H9 (cell line): ENCODE data around the gene MYRF. TPM values are rescaled to one million over a fixed set of nuclear protein-coding genes. Genes with fewer than 3 reads are reported as not detected.

Experiments used
- DNase-seq: peaks from one replicate; pipeline ENCODE4 v3.0.0-alpha.2; 2017
- H2AFZ ChIP-seq: one replicate; pipeline ENCODE4 v1.6.1; 2013; ENCODE audit warnings: mild to moderate bottlenecking, low read length, control low read depth, moderate library complexity
- H2AK5ac ChIP-seq: 2 replicates; pipeline ENCODE4 v1.6.1; 2013; ENCODE audit warnings: low read length, control low read depth, mixed read lengths; ENCODE audit not compliant: insufficient read length
- H2BK120ac ChIP-seq: one replicate; pipeline ENCODE4 v1.6.1; 2013; ENCODE audit warnings: low read depth, mild to moderate bottlenecking, low read length, control low read depth, inconsistent platforms; ENCODE audit not compliant: poor library complexity, severe bottlenecking
- H2BK12ac ChIP-seq: 2 replicates; pipeline ENCODE4 v1.6.1; 2013; ENCODE audit warnings: low read length, control low read depth, mixed read lengths, low read depth; ENCODE audit not compliant: insufficient read length
- H2BK15ac ChIP-seq: 2 replicates; pipeline ENCODE4 v1.6.1; 2013; ENCODE audit warnings: low read depth, low read length, control low read depth
- H2BK20ac ChIP-seq: one replicate; pipeline ENCODE4 v1.6.1; 2013; ENCODE audit warnings: low read depth, mild to moderate bottlenecking, low read length, control low read depth, inconsistent platforms; ENCODE audit not compliant: poor library complexity, severe bottlenecking
- H2BK5ac ChIP-seq: 2 replicates; pipeline ENCODE4 v1.6.1; 2013; ENCODE audit warnings: low read length, control low read depth, mixed read lengths; ENCODE audit not compliant: insufficient read length
- H3K14ac ChIP-seq: 2 replicates; pipeline ENCODE4 v1.6.1; 2013; ENCODE audit warnings: low read length, control low read depth; ENCODE audit not compliant: insufficient read depth
- H3K18ac ChIP-seq: 2 replicates; pipeline ENCODE4 v1.6.1; 2013; ENCODE audit warnings: low read depth, mild to moderate bottlenecking, mixed read lengths, low read length, control low read depth; ENCODE audit not compliant: insufficient read length
- H3K23ac ChIP-seq: 2 replicates; pipeline ENCODE4 v1.6.1; 2013; ENCODE audit warnings: low read length, control low read depth, mixed read lengths, low read depth; ENCODE audit not compliant: insufficient read length
- H3K23me2 ChIP-seq: 2 replicates; pipeline ENCODE4 v1.6.1; 2013; ENCODE audit warnings: low read depth, mild to moderate bottlenecking, mixed read lengths, low read length, control low read depth; ENCODE audit not compliant: insufficient read length, poor library complexity, severe bottlenecking
- H3K27ac ChIP-seq: 2 replicates; pipeline ENCODE4 v1.5.1; 2013; ENCODE audit warnings: low read length, control low read depth, mixed read lengths, low read depth; ENCODE audit not compliant: insufficient read length
- H3K27me3 ChIP-seq: 2 replicates; pipeline ENCODE4 v1.6.1; 2013; ENCODE audit warnings: low read length, control low read depth, inconsistent platforms; ENCODE audit not compliant: insufficient read depth
- H3K4ac ChIP-seq: 2 replicates; pipeline ENCODE4 v1.6.1; 2013; ENCODE audit warnings: low read depth, mild to moderate bottlenecking, control low read depth, inconsistent platforms, low read length, moderate library complexity
- H3K4me1 ChIP-seq: 2 replicates; pipeline ENCODE4 v1.6.1; 2013; ENCODE audit warnings: low read length, control low read depth, inconsistent platforms; ENCODE audit not compliant: insufficient read depth
- H3K4me2 ChIP-seq: 2 replicates; pipeline ENCODE4 v1.6.1; 2013; ENCODE audit warnings: low read length, control low read depth, mixed read lengths; ENCODE audit not compliant: insufficient read length, insufficient read depth
- H3K56ac ChIP-seq: 2 replicates; pipeline ENCODE4 v1.6.1; 2013; ENCODE audit warnings: low read depth, mild to moderate bottlenecking, mixed read lengths, low read length, control low read depth; ENCODE audit not compliant: insufficient read length
- H3K79me1 ChIP-seq: 2 replicates; pipeline ENCODE4 v1.6.1; 2013; ENCODE audit warnings: low read depth, mild to moderate bottlenecking, moderate library complexity, low read length, control low read depth, inconsistent platforms; ENCODE audit not compliant: insufficient read depth, poor library complexity, severe bottlenecking
- H3K79me2 ChIP-seq: 2 replicates; pipeline ENCODE4 v1.6.1; 2013; ENCODE audit warnings: low read length, control low read depth, inconsistent platforms; ENCODE audit not compliant: insufficient read depth
- H3K9ac ChIP-seq: 2 replicates; pipeline ENCODE4 v1.6.1; 2013; ENCODE audit warnings: low read length, control low read depth, mixed read lengths; ENCODE audit not compliant: insufficient read length; ENCODE audit errors: extremely low read depth
- H3K9me3 ChIP-seq: one replicate; pipeline ENCODE4 v1.6.1; 2013; ENCODE audit warnings: low read depth, low read length, inconsistent platforms; ENCODE audit not compliant: control insufficient read depth
- H3T11ph ChIP-seq: one replicate; pipeline ENCODE4 v1.6.1; 2013; ENCODE audit warnings: mild to moderate bottlenecking, low read length, control low read depth, inconsistent platforms
- H4K20me1 ChIP-seq: one replicate; pipeline ENCODE4 v1.6.1; 2013; ENCODE audit not compliant: control insufficient read depth, insufficient read length, insufficient read depth
- H4K5ac ChIP-seq: 2 replicates; pipeline ENCODE4 v1.6.1; 2013; ENCODE audit warnings: low read depth, mild to moderate bottlenecking, mixed read lengths, low read length, control low read depth; ENCODE audit not compliant: insufficient read length
- H4K8ac ChIP-seq: replicated peaks from 2 replicates; pipeline ENCODE4 v1.6.1; 2013; ENCODE audit warnings: low read length, control low read depth, mixed read lengths, low read depth; ENCODE audit not compliant: insufficient read length
- H4K91ac ChIP-seq: 2 replicates; pipeline ENCODE4 v1.6.1; 2013; ENCODE audit warnings: low read depth, mild to moderate bottlenecking, moderate library complexity, mixed read lengths, low read length, control low read depth; ENCODE audit not compliant: insufficient read length
- H3K27ac Mint-ChIP-seq, 3 experiments: 2 replicates in 2 of 3; 3 replicates in 1 of 3; pipeline ENCODE4 v1.8.0; 2020 to 2021; ENCODE audit warnings: mixed read lengths in 3 of 3, mild to moderate bottlenecking in 1 of 3, moderate library complexity in 1 of 3
- H3K27me3 Mint-ChIP-seq: 2 replicates; pipeline ENCODE4 v1.8.0; 2021; ENCODE audit warnings: low read depth, mild to moderate bottlenecking, moderate library complexity, mixed read lengths
- H3K36me3 Mint-ChIP-seq, 3 experiments: 2 replicates in 2 of 3; 3 replicates in 1 of 3; pipeline ENCODE4 v1.8.0; 2020 to 2021; ENCODE audit warnings: low read depth in 3 of 3, mixed read lengths in 3 of 3; ENCODE audit not compliant: insufficient read depth in 1 of 3
- H3K4me1 Mint-ChIP-seq, 2 experiments: 2 replicates each; pipeline ENCODE4 v1.8.0; 2020; ENCODE audit warnings: mixed read lengths in 2 of 2
- H3K4me3 Mint-ChIP-seq, 2 experiments: 2 replicates in 1 of 2; 3 replicates in 1 of 2; pipeline ENCODE4 v1.8.0; 2020 to 2021; ENCODE audit warnings: mild to moderate bottlenecking in 2 of 2, mixed read lengths in 2 of 2, moderate library complexity in 1 of 2
- H3K9me3 Mint-ChIP-seq, 2 experiments: 2 replicates in 1 of 2; 3 replicates in 1 of 2; pipeline ENCODE4 v1.8.0; 2020; ENCODE audit warnings: mild to moderate bottlenecking in 2 of 2, mixed read lengths in 2 of 2, moderate library complexity in 1 of 2
- CTCF ChIP-seq: fragments of 200-600 bp; sonication (generic); conservative IDR thresholded peaks from 3 replicates; pipeline ENCODE4 v1.8.0; 2021; ENCODE audit warnings: antibody characterized with exemption, mild to moderate bottlenecking
- WGBS: extraction: QIAGEN DNeasy Blood & Tissue Kit; methylation state at CpG from one replicate; pipeline ENCODE4 v1.1.7; 2013; ENCODE audit warnings: missing lambda C conversion rate, low lambda C conversion rate, mixed read lengths; ENCODE audit not compliant: insufficient read length; ENCODE audit errors: extremely low coverage; 5-methylcytosine and 5-hydroxymethylcytosine counted together
- total RNA-seq: library from RNA; stranded (reverse); gene quantifications from 2 replicates; pipeline ENCODE4 v1.2.1, GENCODE V29; 2021

MYRF gene
- total RNA-seq, 1 experiment from 2014 or later = 13.9 TPM

GRCh38 chr11:61792310-61793082 is 40.1 kb downstream of the MYRF start, which contains the start of the genes FEN1 and TMEM258:
Gene FEN1 (plus strand): TSS chr11:61792911. CDS start chr11:61795362, 2,451 bp downstream.
Gene TMEM258 (minus strand): TSS chr11:61792599. CDS start chr11:61792558, 41 bp downstream.
- WGBS = no CpG with 5 or more reads among the region's 61 CpGs
- Mint-ChIP-seq H3K27me3 (no peaks in the 10 kb centered on the region; the same call in 1 of the 2 replicates), H3K36me3 (peaks cover 34 to 67% (median 63%) of the 10 kb centered on the region in 3 experiments), H3K9me3 (no peaks in the 10 kb centered on the region), H3K4me1 (peaks cover 20 to 26% of the 10 kb centered on the region in 2 experiments), H3K27ac (peak within 1 kb of the TSS; percentile 100), H3K4me3 (peak within 1 kb of the TSS; percentile 95 to 98)
- Histone ChIP-seq H3K23ac (no peak within 1 kb of the TSS), H3K9ac (peak within 1 kb of the TSS; percentile 85), H4K8ac (no peak within 1 kb of the TSS), H3K79me1 (peaks cover 5% of the 10 kb centered on the region), H3K79me2 (peaks cover 16% of the 10 kb centered on the region; the same call in 1 of the 2 replicates), H3K56ac (peak within 1 kb of the TSS; percentile 1), H3K4me1 (no peaks in the 10 kb centered on the region), H2AFZ (no peak within 1 kb of the TSS), H3K27ac (peak within 1 kb of the TSS; percentile 26), H3K9me3 (no peaks in the 10 kb centered on the region), H4K20me1 (peaks cover 2% of the 10 kb centered on the region), H2BK20ac (no peak within 1 kb of the TSS), H2BK5ac (peak within 1 kb of the TSS; percentile 84), H4K5ac (peak within 1 kb of the TSS; percentile 2), H3K18ac (peak within 1 kb of the TSS; percentile 98), H3K4ac (peak within 1 kb of the TSS; percentile 18; the same call in 1 of the 2 replicates), H2BK15ac (no peak within 1 kb of the TSS), H3K23me2 (peaks cover 3% of the 10 kb centered on the region), H3K4me2 (peak within 1 kb of the TSS; percentile 78), H2AK5ac (no peak within 1 kb of the TSS), H3K14ac (peak within 1 kb of the TSS; percentile 98), H4K91ac (no peak within 1 kb of the TSS), H3T11ph (no peak within 1 kb of the TSS), H2BK12ac (no peak within 1 kb of the TSS), H2BK120ac (peak within 1 kb of the TSS; percentile 74), H3K27me3 (no peaks in the 10 kb centered on the region)
- no peak for TF ChIP-seq CTCF
- DNase-seq = peak; percentile 93
